IMR-90 (cell line): ENCODE data around the gene HOXA5. TPM values are rescaled to one million over a fixed set of nuclear protein-coding genes. Genes with fewer than 3 reads are reported as not detected.

Experiments used
- ATAC-seq: fragments of 200-7000 bp; cut with Tn5 transposase; 2 replicates; pipeline ENCODE4 v1.9.1; 2020; ENCODE audit warnings: low read depth, mild to moderate bottlenecking, moderate library complexity
- BruUV-seq: library from RNA; stranded (reverse); fragments of 400-500 nt; replicated peaks from 2 replicates; lab custom pipeline; 2021; lab: Mats Ljungman, UMichigan
- CTCF ChIA-PET: fragments of 300-600 bp; formaldehyde crosslinking; extraction: SDS; loops from one replicate; lab custom pipeline; 2021; ENCODE audit warnings: antibody characterized with exemption; lab: Yijun Ruan, JAX
- POLR2A ChIA-PET: fragments of 300-600 bp; sonication (Branson Sonifier 250); formaldehyde crosslinking; loops from one replicate; lab custom pipeline; 2022; ENCODE audit warnings: antibody characterized with exemption; ENCODE audit not compliant: unreplicated experiment; lab: Charles Lee
- DNase-seq: peaks from one replicate; pipeline ENCODE4 v3.0.0; 2013
- H2AFZ ChIP-seq: replicated peaks from 2 replicates; pipeline ENCODE3; 2013; ENCODE audit warnings: low read length, mild to moderate bottlenecking; ENCODE audit not compliant: poor library complexity
- H2AK5ac ChIP-seq: 2 replicates; pipeline ENCODE4 v1.6.1; 2013; ENCODE audit warnings: low read depth, low read length, inconsistent platforms
- H2AK9ac ChIP-seq: replicated peaks from 2 replicates; pipeline ENCODE3; 2013; ENCODE audit warnings: mild to moderate bottlenecking, low read depth, low read length, moderate library complexity; ENCODE audit not compliant: poor library complexity
- H2BK120ac ChIP-seq: 2 replicates; pipeline ENCODE4 v1.6.1; 2013; ENCODE audit warnings: low read depth, low read length, inconsistent platforms
- H2BK15ac ChIP-seq: 3 replicates; pipeline ENCODE4 v1.6.1; 2013; ENCODE audit warnings: low read depth, low read length, inconsistent platforms
- H2BK20ac ChIP-seq: 2 replicates; pipeline ENCODE4 v1.6.1; 2013; ENCODE audit warnings: low read depth, mild to moderate bottlenecking, inconsistent platforms, low read length, moderate library complexity
- H2BK5ac ChIP-seq: 2 replicates; pipeline ENCODE4 v1.6.1; 2013; ENCODE audit warnings: mild to moderate bottlenecking, low read depth, low read length, inconsistent platforms; ENCODE audit not compliant: poor library complexity, severe bottlenecking
- H3K14ac ChIP-seq: replicated peaks from 2 replicates; pipeline ENCODE4 v1.6.1; 2013; ENCODE audit warnings: low read depth, low read length, inconsistent platforms
- H3K18ac ChIP-seq: 2 replicates; pipeline ENCODE4 v1.6.1; 2013; ENCODE audit warnings: low read depth, low read length, control low read depth
- H3K23ac ChIP-seq: 2 replicates; pipeline ENCODE4 v1.6.1; 2013; ENCODE audit warnings: low read depth, low read length, inconsistent platforms
- H3K27ac ChIP-seq: 2 replicates; pipeline ENCODE4 v1.5.1; 2013; ENCODE audit warnings: mild to moderate bottlenecking, control low read depth, low read length; ENCODE audit not compliant: insufficient read depth
- H3K27me3 ChIP-seq: 2 replicates; pipeline ENCODE4 v1.6.1; 2013; ENCODE audit warnings: low read length; ENCODE audit not compliant: control insufficient read depth, insufficient read depth
- H3K36me3 ChIP-seq: 2 replicates; pipeline ENCODE4 v1.6.1; 2013; ENCODE audit warnings: low read length, mixed read lengths; ENCODE audit not compliant: control insufficient read depth, insufficient read depth
- H3K4ac ChIP-seq: 2 replicates; pipeline ENCODE4 v1.6.1; 2013; ENCODE audit warnings: low read depth, low read length, inconsistent platforms
- H3K4me1 ChIP-seq: 2 replicates; pipeline ENCODE4 v1.6.1; 2013; ENCODE audit warnings: low read length, mixed read lengths; ENCODE audit not compliant: control insufficient read depth, insufficient read depth
- H3K4me2 ChIP-seq: 2 replicates; pipeline ENCODE4 v1.6.1; 2013; ENCODE audit warnings: low read depth, mild to moderate bottlenecking, control low read depth, low read length, moderate library complexity
- H3K4me3 ChIP-seq: 2 replicates; pipeline ENCODE4 v1.5.1; 2013; ENCODE audit warnings: low read depth, mild to moderate bottlenecking, control low read depth, low read length, moderate library complexity; ENCODE audit not compliant: insufficient read depth
- H3K56ac ChIP-seq: 2 replicates; pipeline ENCODE4 v1.6.1; 2013; ENCODE audit warnings: low read length, inconsistent platforms; ENCODE audit not compliant: insufficient read depth; ENCODE audit errors: extremely low read depth
- H3K79me1 ChIP-seq, 2 experiments: 2 replicates each; pipeline ENCODE4 v1.6.1; 2013; ENCODE audit warnings: low read length in 2 of 2, inconsistent platforms in 1 of 2, low read depth in 1 of 2
- H3K9ac ChIP-seq: 2 replicates; pipeline ENCODE4 v1.6.1; 2013; ENCODE audit warnings: low read depth, low read length, control low read depth
- H3K9me1 ChIP-seq: 2 replicates; pipeline ENCODE4 v1.6.1; 2013; ENCODE audit warnings: low read length, inconsistent platforms; ENCODE audit not compliant: insufficient read depth
- H3K9me3 ChIP-seq: 2 replicates; pipeline ENCODE4 v1.6.1; 2013; ENCODE audit warnings: low read length; ENCODE audit not compliant: control insufficient read depth, insufficient read depth
- H4K20me1 ChIP-seq: 2 replicates; pipeline ENCODE4 v1.6.1; 2013; ENCODE audit warnings: low read length, inconsistent platforms; ENCODE audit not compliant: insufficient read depth
- H4K5ac ChIP-seq: 2 replicates; pipeline ENCODE4 v1.6.1; 2013; ENCODE audit warnings: mild to moderate bottlenecking, low read depth, low read length, control low read depth
- H4K8ac ChIP-seq, 2 experiments: 2 replicates each; pipeline ENCODE4 v1.6.1; 2013; ENCODE audit warnings: low read depth in 2 of 2, low read length in 2 of 2, control low read depth in 1 of 2, inconsistent platforms in 1 of 2
- H4K91ac ChIP-seq: 2 replicates; pipeline ENCODE4 v1.6.1; 2013; ENCODE audit warnings: low read depth, low read length, inconsistent platforms; ENCODE audit not compliant: insufficient read depth
- BHLHE40 ChIP-seq: fragments of 150-350 bp; IDR thresholded peaks from 2 replicates; pipeline ENCODE4 v1.6.1; 2016; ENCODE audit warnings: mild to moderate bottlenecking, low read depth, low read length
- CEBPB ChIP-seq: IDR thresholded peaks from 2 replicates; pipeline ENCODE4 v1.6.1; 2012; ENCODE audit warnings: low read depth, low read length, improper control_type of control experiment
- CHD1 ChIP-seq: IDR thresholded peaks from 2 replicates; pipeline ENCODE4 v1.6.1; 2012; ENCODE audit warnings: low read depth, low read length, improper control_type of control experiment
- CTCF ChIP-seq: conservative IDR thresholded peaks from 2 replicates; pipeline ENCODE4 v1.5.1; 2012; ENCODE audit warnings: mild to moderate bottlenecking, low read depth, low read length, improper control_type of control experiment
- ELK1 ChIP-seq: fragments of 150-350 bp; IDR thresholded peaks from 2 replicates; pipeline ENCODE4 v1.6.1; 2016; ENCODE audit warnings: low read depth, mild to moderate bottlenecking, low read length, moderate library complexity, borderline replicate concordance
- FOS ChIP-seq: fragments of 150-350 bp; IDR thresholded peaks from 2 replicates; pipeline ENCODE4 v1.6.1; 2016; ENCODE audit warnings: low read depth, low read length
- MAFK ChIP-seq: IDR thresholded peaks from 2 replicates; pipeline ENCODE4 v1.6.1; 2012; ENCODE audit warnings: low read depth, low read length, improper control_type of control experiment
- MAZ ChIP-seq: IDR thresholded peaks from 2 replicates; pipeline ENCODE4 v1.6.1; 2012; ENCODE audit warnings: low read depth, mild to moderate bottlenecking, low read length, improper control_type of control experiment, moderate library complexity, borderline replicate concordance
- MXI1 ChIP-seq: IDR thresholded peaks from 2 replicates; pipeline ENCODE4 v1.6.1; 2012; ENCODE audit warnings: low read depth, mild to moderate bottlenecking, low read length, moderate library complexity, borderline replicate concordance
- NFE2L2 ChIP-seq: fragments of 150-350 bp; IDR thresholded peaks from 2 replicates; pipeline ENCODE4 v1.6.1; 2016; ENCODE audit warnings: low read depth, mild to moderate bottlenecking, low read length
- POLR2A ChIP-seq: IDR thresholded peaks from 2 replicates; pipeline ENCODE4 v1.6.1; 2012; ENCODE audit warnings: mild to moderate bottlenecking, low read depth, low read length
- RAD21 ChIP-seq: IDR thresholded peaks from 2 replicates; pipeline ENCODE4 v1.6.1; 2012; ENCODE audit warnings: low read length, improper control_type of control experiment
- RCOR1 ChIP-seq: IDR thresholded peaks from 2 replicates; pipeline ENCODE4 v1.6.1; 2012; ENCODE audit warnings: mild to moderate bottlenecking, low read length, improper control_type of control experiment; ENCODE audit not compliant: insufficient replicate concordance
- RFX5 ChIP-seq: IDR thresholded peaks from 2 replicates; pipeline ENCODE4 v1.8.0; 2012; ENCODE audit warnings: low read depth, mild to moderate bottlenecking, low read length, moderate library complexity
- SMC3 ChIP-seq: fragments of 150-350 bp; IDR thresholded peaks from 2 replicates; pipeline ENCODE4 v1.6.1; 2016; ENCODE audit warnings: low read depth, mild to moderate bottlenecking, antibody characterized with exemption, low read length, moderate library complexity
- USF2 ChIP-seq: fragments of 150-350 bp; IDR thresholded peaks from 2 replicates; pipeline ENCODE4 v1.6.1; 2017; ENCODE audit warnings: mild to moderate bottlenecking, antibody characterized with exemption, low read length, low read depth
- WGBS, 2 experiments: methylation state at CpG; one replicate each; pipeline versions ENCODE4 v1.1.5 to v1.1.7; 2013; ENCODE audit warnings: missing lambda C conversion rate in 2 of 2; ENCODE audit not compliant: insufficient read length in 1 of 2; ENCODE audit errors: extremely low coverage in 2 of 2; 5-methylcytosine and 5-hydroxymethylcytosine counted together
- dilution Hi-C: fragments of 300-500 bp; cut with HindIII; formaldehyde crosslinking; loops from one replicate; pipeline ENCODE4 v1.14.3; 2018; ENCODE audit warnings: low sequenced_read_pairs; ENCODE audit not compliant: unreplicated experiment
- in situ Hi-C: fragments of 300-500 bp; cut with MboI; formaldehyde crosslinking; loops from 3 replicates; pipeline ENCODE4 v1.14.3; 2019; ENCODE audit warnings: low sequenced_read_pairs, inconsistent platforms, mixed read lengths
- intact Hi-C: fragments of 100-400 bp; cut with micrococcal nuclease; formaldehyde crosslinking; loops from 2 replicates; pipeline ENCODE4 v1.10.0; 2022
- polyA plus RNA-seq, 3 experiments: library from polyadenylated mRNA; depleted of rRNA; stranded (reverse); fragments of >200 nt; gene quantifications; 2 replicates each; pipeline ENCODE4 v1.2.3, GENCODE V29; 2012; ENCODE audit warnings: low replicate concordance in 1 of 3
- total RNA-seq: library from RNA; depleted of rRNA; stranded (reverse); fragments of >200 nt; gene quantifications from 2 replicates; pipeline ENCODE4 v1.2.3, GENCODE V29; 2012

Gene HOXA5
- total and polyA plus RNA-seq, 2 of the 4 experiments (the other 2 are of a cell fraction), result 19.9 to 29.4 TPM

- H3K79me1 ChIP-seq, result no peaks in the 10 kb centered on the region
- ChIA-PET CTCF (no interaction called here), POLR2A (no interaction called here)
- no peaks in the 10 kb centered on the region for H3K9me1 ChIP-seq
- DNase-seq (no peak), ATAC-seq (no peak)
- no peak overlapping the region for H2BK5ac ChIP-seq
- no peak overlapping the region for H4K91ac ChIP-seq
- no peak overlapping the region for H2AK5ac ChIP-seq
- H3K56ac ChIP-seq, result no peak overlapping the region
- H3K27me3 ChIP-seq, result peaks cover 95% of the 10 kb centered on the region
- H3K4ac ChIP-seq, result no peak overlapping the region
- no peak overlapping the region for H2BK120ac ChIP-seq
- H3K23ac ChIP-seq, result no peak overlapping the region
- no peak overlapping the region for H2BK20ac ChIP-seq
- no peak overlapping the region for H4K5ac ChIP-seq
- H3K36me3 ChIP-seq, result no peaks in the 10 kb centered on the region
- H3K4me2 ChIP-seq, result no peak overlapping the region
- no peak overlapping the region for H2AFZ ChIP-seq
- no CpG with 5 or more reads among the region's 8 CpGs for WGBS, 2 experiments
- intact Hi-C loops (no loop called here), in situ Hi-C loops (no loop called here), dilution Hi-C loops (no loop called here)
- no peak overlapping the region for H3K27ac ChIP-seq
- H4K8ac ChIP-seq, result no peak overlapping the region
- H3K4me1 ChIP-seq, result no peaks in the 10 kb centered on the region
- no peak overlapping the region for H3K4me3 ChIP-seq
- H2BK15ac ChIP-seq, result no peak overlapping the region
- no peak overlapping the region for H3K14ac ChIP-seq
- H3K18ac ChIP-seq, result no peak overlapping the region
- H4K20me1 ChIP-seq, result peaks cover 19% of the 10 kb centered on the region; the same call in 1 of the 2 replicates
- no peak overlapping the region for H2AK9ac ChIP-seq
- no peak overlapping the region for H3K9ac ChIP-seq
- no TSS peak for BruUV-seq
- no peak for TF ChIP-seq POLR2A
- TF ChIP-seq USF2, result no peak
- TF ChIP-seq ELK1, result no peak
- no peak for TF ChIP-seq RFX5
- TF ChIP-seq MAZ, result no peak
- TF ChIP-seq MAFK, result no peak
- no peak for TF ChIP-seq RCOR1
- TF ChIP-seq SMC3, result no peak
- no peak for TF ChIP-seq CTCF
- TF ChIP-seq CHD1, result no peak
- TF ChIP-seq BHLHE40, result no peak
- no peak for TF ChIP-seq MXI1
- no peak for TF ChIP-seq NFE2L2
- no peak for TF ChIP-seq FOS
- no peak for TF ChIP-seq RAD21
- no peak for TF ChIP-seq CEBPB
- H3K9me3 ChIP-seq, result peaks cover 22% of the 10 kb centered on the region
Measured at GRCh38 chr7:27171325-27171636, 27.8 kb upstream of the HOXA5 start.
